Activated T-cell treated with anti-CD3 and anti-CD28 coated beads for 1 hour (primary cell): ENCODE data around the gene ADRM1.

Experiments
- DNase-seq: peaks from one replicate; pipeline ENCODE4 v3.0.0-alpha.2; 2020; ENCODE audit warnings: low read depth

The ADRM1 gene

DNA sequence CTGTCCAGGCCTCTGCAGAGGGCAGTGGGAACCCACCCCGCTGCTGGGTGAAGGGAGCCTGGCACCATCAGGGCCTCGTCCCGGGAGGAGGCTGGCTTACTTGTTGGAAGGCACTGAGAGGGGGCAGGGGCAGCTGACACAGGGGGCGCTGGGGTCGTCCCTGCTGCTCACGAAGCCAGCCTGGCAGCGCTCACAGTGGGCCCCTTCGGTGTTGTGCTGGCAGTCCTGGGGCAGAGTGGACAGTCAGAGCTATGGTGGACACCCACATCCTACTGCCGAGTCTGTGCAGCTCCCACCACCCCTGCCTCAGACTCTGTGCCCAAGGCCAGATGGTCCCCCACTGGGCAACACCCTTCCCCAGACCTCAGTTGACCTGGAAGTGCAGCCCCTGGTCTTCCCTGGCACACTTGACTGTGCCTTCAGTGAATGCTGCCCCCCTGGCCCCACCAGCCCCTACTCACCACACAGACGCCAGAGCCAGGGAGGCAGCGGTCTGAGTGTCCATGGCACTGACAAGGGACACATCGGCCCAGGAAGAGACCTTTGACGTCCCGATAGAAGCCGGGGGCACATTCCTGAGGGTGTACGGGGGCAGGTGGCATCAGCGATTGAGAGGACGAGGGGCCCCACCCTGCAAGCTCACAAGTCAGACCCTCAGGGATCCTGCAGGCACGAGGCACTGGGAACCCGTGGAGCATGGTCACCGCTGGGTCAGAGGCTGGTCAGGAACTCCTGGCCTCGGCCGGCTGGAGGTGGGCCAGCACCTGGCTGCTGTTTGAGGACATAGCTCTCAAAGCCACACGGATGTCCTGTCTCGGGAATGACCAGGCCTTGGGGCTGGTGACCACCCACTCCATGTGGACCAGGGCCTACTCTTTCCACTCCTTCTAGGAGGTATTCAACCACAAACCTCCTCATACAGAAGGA is 21.4 kb downstream of the ADRM1 start:
- DNase-seq: no peak

DNA sequence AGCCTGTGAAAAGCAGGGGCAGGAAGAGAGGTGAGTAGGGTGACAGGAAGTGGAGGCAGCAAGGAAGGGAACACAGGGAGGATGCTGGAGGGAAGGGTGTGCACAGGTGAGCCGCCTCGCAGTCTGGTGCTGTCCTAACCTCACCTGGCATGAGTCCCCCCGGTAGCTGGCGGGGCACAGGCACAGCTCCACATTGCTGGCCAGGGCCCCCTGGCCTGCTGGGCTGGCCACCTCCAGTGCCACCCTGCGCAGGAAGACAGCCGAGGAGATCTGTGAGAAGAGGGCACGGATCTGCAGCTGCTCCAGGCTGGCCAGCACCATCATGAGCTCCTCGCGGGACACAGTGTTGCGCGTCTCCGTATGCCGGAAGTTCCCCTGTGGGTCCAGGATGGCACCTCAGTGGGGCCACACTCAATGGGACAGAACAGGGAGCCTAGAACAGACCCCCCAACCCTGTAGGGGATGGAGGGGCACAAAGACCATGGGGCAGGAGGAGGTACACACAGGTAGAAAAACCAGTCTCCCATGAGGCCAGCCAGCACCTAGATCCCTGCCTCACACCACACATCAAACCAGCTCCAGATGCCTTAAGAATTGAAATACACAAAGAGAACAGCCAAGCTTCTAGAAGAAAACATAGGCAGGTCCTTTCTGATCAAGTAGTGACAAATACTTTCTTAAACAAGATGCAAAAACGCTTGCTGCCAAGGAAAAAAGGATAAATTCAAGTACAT is 22.5 kb downstream of the ADRM1 start:
- DNase-seq: no peak

DNA sequence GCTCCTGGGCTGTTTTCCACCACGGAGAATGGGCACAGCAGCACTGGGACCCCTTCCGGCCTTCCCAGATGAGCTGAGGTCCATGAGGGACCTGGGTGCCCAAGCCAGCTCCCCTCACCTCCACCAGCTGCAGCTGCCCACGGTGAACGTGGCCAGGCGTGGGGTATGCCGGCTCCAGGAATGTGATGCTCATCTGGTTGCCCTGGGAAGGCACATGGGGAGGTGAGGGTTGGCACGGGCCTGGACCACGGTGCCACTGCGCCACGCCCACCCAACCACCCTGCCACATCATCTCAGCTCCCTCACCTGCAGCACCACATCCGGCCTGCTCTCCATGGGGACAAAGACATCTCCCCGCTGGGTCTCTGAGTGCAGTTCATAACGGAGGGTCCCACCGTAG is 23.8 kb downstream of the ADRM1 start:
- DNase-seq: no peak

DNA sequence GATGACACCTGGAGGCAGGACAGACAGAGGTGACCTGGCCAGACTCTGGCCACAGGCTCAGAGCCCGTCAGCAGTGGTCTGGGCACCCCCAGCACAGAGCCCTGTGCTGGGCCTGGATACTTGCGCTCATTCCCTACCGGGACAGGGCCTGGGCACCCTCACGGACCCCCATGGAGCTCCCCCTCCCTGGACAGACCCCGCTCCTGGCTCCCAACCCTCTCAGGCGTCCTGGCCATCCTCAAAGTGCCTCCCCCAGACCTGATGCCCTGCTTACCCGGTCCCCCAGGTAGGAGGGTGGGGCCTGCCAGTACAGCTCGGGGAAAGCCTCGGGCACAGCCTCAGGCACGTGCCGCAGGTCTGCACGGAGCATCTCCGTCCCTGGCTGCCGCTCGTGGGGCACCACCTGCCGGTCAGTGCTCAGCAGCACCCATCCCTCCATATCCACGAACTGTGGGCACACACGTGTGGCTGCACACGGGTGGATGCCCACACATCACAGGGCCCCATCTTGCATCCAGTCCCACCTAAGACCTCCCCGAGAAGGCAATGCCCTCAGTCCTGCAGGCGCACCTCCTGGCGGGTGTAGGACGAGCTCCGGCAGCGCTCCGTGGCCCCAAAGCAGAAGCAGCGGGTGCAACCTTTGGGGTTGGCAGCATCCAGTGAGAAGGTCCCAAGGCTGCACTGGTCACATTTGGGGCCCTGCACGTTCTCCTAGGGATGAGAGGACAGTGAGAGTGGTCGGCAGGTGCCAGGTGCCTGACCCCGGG is 24.3 kb downstream of the ADRM1 start:
- DNase-seq: no peak

GRCh38 chr20:62327726-62328495 is 25.1 kb downstream of the ADRM1 start:
- no peak for DNase-seq

DNA sequence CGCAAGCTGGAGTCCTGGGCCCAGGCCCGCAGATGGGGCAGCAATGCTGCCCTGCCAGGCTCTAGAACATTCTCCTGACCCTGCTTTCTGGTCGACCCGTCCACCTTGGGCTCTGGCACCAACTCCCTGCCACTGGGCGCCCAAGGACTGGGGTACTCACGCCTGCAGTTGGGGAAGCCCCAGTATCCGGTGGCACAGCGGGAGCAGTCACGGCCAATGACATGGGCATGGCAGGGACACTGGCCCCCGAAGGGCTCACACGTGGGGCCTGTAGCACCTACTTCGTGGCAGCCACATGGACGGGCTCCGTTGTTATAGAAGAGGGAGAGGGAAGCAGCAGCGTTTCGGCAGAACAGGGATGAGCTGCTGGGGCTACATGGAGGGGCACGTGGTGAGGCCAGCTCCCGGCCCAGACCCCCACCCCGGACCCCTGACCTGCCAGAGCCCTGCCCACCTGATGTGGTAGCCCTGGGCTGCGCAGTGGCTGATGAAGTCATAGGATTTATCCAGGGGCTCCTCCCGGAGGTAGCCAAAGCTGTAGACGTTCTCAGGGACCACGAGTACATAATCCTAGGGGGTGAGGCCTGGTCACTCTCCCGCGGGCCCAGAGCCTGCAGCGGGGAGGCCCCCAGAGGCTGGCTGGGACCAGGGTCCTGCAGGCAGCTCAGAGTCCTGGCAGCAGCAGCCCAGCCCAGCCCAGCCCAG is 26.0 kb downstream of the ADRM1 start:
- DNase-seq: no peak

DNA sequence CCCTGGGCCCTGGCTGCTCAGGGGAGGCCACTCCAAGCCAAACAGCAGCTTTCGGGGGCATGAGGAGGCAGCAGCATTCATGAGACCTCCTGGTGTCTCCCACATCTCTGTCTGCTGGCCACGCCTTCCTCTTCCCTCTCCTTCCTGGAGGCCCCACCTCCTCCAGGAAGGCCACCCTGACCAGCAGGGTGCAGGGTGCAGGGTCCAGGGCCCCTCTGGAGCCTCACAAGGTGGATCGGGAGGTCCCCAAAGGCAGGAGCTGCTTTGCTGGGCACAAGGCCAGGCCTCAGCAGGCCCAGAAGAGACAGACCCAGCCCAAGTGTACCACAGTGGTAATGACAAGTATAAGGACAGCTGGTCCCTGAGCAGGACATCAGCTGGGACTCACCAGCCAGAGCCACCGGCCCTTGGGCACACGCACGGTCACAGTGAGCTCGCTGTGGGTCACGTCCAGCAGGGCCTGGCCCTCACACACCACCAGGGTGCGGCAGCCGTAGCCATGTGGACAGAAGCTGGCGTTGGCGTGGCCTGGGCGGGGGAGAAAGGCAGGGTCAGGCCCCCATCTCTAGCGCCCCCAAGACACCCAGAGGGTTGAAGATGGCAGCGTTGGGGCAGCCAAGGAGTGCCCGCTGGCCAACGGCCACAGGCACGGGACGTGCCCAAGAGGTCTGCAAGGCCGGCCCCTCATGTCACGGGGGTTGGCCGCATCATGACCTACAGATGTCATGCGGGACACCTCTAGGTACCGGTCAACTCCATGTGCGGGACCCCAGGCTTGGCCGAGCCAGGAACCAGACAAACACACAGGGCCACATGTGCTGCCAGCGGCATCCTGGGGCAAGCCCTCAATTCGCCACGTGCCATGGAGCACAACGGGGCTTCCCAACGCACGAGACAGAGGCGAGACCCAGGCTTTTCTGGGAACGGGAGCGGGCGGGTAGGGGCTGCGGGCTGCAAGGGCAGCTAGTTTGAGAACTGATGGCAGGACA is 26.9 kb downstream of the ADRM1 start:
- no peak for DNase-seq

GRCh38 chr20:62330576-62331317 is 27.9 kb downstream of the ADRM1 start:
- no peak for DNase-seq

DNA sequence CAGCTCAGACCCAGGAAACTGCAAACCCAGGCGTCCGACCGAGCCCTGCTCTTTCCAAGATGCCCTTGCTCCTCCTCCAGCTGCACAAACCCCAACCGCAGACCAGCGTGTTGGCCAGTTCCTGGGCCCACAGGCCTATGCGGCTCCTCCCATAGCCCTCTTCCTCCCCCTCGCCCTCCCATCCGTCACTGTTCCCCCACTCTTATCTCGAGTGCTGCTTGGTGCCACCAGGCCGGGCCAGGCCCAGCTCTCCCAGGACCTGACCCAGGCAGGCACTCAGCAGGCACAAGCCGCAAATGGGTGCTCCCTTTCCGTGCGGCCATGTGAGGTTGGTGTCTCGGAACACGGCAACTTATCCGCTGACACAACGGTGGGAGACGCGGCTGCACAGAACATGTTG is 28.6 kb downstream of the ADRM1 start:
- DNase-seq: no peak

- no peak for DNase-seq
Measured at GRCh38 chr20:62332421-62332820, 29.6 kb downstream of the ADRM1 start.

DNA sequence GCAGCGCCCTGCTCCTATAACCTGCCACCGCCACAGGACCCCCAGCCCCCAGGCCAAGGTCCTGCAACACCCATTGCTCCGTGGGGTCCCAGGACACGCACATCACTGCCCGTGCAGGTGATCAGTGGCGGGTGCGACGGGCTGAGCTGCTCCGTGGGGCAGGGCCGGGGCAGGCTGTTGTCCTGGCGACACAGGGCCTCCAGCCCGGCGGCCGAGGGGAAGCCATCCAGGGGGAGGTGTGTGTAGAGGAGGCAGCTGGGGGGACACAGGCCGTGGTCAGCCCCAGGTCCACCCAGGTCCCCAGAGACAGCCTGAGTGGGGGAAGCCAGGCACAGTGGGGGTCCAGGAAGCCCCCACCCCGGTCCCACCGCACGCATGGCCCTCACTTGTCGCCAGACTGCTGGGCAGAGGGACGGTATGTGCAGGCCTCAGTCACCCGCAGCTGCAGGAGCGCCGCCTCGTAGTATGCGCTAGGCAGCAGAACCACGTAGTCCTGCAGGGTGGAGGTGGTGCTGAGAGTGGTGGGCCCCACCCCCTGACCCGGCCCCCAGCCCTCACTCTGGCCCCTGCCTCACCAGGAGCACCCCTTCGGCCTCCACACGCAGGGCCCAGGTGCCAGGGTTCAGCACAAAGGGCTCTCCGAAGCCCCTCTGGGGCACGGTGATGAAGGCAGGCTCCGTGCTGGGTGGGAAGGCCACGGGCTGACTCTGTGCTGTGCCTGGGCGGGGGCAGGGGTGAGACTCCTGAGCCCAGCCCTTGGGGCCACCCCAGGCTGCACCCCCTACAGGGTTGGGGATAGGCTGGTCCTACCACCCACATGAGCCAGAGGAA is 30.4 kb downstream of the ADRM1 start:
- DNase-seq: no peak

GRCh38 chr20:62333820-62334595 is 31.2 kb downstream of the ADRM1 start:
- no peak for DNase-seq

GRCh38 chr20:62334881-62335280 is 32.1 kb downstream of the ADRM1 start:
- no peak for DNase-seq

GRCh38 chr20:62335532-62335931 is 32.7 kb downstream of the ADRM1 start:
- DNase-seq: no peak

GRCh38 chr20:62336329-62336728 is 33.5 kb downstream of the ADRM1 start:
- DNase-seq: no peak

DNA sequence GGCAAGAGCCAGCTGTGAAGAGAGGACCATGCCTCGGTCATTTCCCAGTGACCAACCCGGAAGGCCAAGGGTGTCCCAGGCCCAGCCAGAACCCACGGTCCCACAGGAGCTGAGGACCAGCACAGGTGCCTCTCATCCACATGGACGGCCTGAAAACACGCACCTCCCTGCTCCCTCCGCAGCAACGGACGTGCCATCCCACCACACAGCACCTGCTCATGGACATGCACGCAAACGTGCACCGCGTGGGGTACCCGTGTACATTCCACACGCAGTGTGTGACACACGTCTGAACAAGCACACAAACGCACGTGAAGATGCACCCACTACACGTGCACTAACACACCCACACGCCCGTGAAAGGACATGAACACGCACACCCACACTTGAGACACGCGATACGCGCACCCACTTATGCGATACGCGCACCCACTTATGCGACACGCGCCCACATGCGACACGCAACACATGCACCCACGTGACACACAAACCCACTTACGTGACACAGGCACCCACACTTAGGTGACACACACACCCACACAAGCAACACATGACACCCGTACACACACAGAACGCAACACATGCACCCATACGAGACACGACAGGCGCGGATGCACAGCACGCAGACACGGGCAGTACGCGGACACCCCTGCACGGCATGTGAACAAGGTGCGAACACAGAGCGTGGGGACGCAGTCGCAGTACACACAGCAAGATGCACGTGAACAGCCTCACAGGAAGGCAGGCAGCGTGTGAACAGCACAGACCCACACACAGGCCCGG is 34.2 kb downstream of the ADRM1 start:
- no peak for DNase-seq
